SK-N-MC (cell line): ENCODE results near the gene ATP6V0C.

Source experiments
- EZH2 ChIP-seq: fragments of 200-600 bp; sonication (generic); IDR thresholded peaks from one replicate; pipeline ENCODE4 v1.6.1; 2017; ENCODE audit warnings: antibody characterized with exemption
- POLR2AphosphoS5 ChIP-seq: IDR thresholded peaks from 2 replicates; pipeline ENCODE4 v1.6.1; 2012; ENCODE audit warnings: mild to moderate bottlenecking, low read depth, low read length, borderline replicate concordance

GRCh38 chr16:2476345-2476720 lies 37.4 kb upstream of the ATP6V0C start:
- TF ChIP-seq EZH2 (no peak), POLR2AphosphoS5 (no peak)
